Middle frontal gyrus (tissue), 1 donor: ENCODE results near the gene RTTN.
"Not testable (repeated sequence)": the region's sequence is repeated elsewhere in the genome, so short reads cannot be mapped to it uniquely, and the experiment has no call there.

ENCODE experiments used
- DNase-seq: peaks from one replicate; pipeline ENCODE4 v3.0.0-alpha.2; 2015; ENCODE audit warnings: low spot score; ENCODE audit errors: extremely low spot score

Gene RTTN

GRCh38 chr18:69978732-69979715 is 226.5 kb downstream of the RTTN start:
- no peak for DNase-seq

DNA sequence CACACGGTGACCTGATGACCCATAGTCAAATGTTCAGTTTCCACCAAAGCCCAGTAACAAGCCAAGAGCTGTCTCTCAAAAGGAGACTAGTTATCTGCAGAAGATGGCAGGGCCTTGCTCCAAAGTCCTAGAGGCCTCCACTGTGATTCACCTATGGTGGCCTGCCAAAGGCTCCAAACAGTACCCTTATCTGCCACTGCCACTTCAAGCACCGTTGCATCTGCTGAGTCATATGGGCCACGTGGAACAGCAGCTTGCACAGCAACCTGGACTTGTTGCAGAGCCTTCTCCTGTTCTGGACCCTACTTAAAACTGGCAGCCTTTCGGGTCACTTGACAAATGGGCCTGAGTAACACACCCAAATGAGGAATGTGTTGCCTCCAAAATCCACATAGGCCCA is 230.2 kb downstream of the RTTN start:
- not testable (repeated sequence) for DNase-seq

DNA sequence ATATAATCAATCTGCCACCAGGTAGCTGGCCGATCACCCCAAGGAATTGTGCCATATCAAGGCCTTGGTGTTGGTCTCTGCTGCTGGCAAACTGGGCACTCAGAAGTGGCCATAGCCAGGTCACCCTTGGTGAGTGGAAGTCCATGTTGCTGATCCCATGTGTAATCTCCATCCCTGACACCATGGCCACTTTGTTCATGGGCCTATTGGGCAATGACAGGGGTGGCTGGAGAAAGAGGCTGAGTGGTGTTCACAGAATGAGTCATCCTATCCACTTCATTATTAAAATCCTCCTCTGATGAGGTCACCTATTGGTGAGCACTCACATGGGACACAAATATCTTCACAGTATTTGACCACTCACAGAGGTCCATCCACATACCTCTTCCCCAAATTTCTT is 231.1 kb downstream of the RTTN start:
- no peak for DNase-seq

DNA sequence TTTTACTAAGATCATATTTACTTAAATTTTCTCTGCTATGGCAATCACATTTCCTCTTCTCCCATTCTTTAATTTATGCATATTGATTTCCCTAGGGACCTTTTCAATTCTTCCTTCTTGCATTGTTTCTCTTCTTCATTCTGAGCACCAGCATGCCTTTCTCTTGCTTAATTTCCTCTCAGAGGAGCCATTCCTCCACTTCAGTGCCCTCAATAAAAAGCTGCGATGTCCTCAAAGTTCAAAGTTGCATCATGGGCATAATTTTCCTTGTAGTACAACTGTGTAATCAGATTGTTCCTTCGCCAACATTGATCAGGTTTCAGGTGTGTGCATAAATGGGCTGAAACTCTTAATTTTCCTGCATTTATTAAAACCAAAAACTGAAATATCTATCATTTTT is 236.0 kb downstream of the RTTN start:
- no peak for DNase-seq

- no peak for DNase-seq
These were observed 237.4 kb downstream of the RTTN start for GRCh38 chr18:69968039-69968438.

- DNase-seq: no peak
These were observed 242.3 kb downstream of the RTTN start for GRCh38 chr18:69963196-69963595.

DNA sequence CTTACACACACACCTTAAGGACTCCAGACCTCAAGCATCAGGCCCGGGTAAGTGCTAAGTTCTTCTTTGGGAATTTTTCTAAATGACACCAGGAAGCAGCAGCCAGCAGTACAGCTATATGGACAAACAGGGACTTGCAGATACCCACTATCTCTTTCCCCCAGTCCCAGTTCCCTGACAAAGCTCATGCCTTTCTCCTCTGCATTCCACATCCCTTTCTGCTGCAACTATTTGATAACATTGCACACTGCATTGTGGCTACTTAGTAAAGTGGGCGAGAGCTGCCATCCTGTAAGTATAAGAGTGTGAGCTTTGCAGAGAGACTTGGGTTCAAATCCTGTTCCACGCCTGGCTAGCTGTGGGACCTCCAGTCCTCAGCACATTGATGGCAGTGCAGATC is 243.8 kb downstream of the RTTN start:
- no peak for DNase-seq

DNA sequence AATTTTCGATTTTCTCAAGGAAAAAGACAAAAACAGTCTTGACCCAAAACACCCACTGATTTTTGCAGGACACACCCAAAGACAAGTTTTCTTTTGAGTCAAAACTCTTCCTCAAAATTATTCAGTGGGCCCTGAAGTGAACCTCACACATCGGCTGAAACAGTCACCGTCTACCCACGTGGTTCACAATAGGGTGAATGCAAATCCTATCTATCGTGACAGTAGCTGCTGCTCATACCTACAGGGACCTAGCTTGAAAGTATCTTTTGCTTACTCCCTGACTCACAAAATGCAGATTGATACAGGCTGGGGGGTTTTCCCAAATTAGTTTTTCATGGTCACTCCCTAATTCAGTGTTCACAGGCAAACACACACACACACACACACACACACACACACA is 247.1 kb downstream of the RTTN start:
- no peak for DNase-seq

DNA sequence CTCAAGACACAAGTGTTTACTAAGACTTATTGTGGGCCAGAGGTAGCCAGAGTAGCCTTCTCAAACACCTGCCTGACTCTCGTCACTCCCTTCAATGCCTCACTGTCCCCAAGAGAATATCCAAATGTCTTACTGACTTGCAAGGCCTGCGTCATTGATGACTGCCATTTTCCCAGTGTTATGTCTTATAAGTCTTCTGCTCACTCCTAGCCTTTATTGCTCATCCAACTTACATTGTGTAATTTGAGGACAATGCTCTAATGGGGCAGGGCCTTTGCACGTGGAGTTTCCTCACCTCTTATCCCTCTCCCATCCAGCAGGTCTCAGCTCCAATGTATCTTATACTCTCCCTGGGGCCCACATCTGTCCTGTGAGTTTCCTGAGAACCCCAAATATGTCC is 247.7 kb downstream of the RTTN start:
- DNase-seq: no peak

GRCh38 chr18:69956665-69957620 is 248.5 kb downstream of the RTTN start:
- DNase-seq: no peak

DNA sequence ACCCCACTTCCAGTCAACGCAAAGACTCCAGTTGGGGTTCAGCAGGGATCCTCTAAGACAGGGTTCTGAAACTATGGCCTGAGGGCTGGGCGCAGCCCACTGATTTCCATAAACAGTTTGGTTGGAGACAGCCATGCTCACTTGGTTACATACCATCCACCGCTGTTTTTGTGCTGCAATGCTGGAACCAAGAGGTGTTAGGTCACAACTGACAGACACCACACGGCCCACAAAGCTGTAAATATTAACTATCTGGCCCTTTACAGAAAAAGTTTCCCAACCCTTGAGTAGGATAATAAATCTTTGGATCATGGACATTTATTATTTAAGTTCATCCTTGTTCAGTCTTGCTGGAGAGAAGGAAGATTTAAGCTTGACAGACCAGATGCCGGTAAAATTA is 249.4 kb downstream of the RTTN start:
- DNase-seq: no peak

- no peak for DNase-seq
These were observed 250.6 kb downstream of the RTTN start for GRCh38 chr18:69954719-69955480.

GRCh38 chr18:69953191-69953590 is 252.3 kb downstream of the RTTN start:
- no peak for DNase-seq
